ACHN (cell line): ENCODE measurements around the gene OR7C1.
"Not testable (repeated sequence)": the region's sequence is repeated elsewhere in the genome, so short reads cannot be mapped to it uniquely, and the experiment has no call there.

Experiments
- DNase-seq: peaks from one replicate; pipeline ENCODE4 v3.0.0-alpha.2; 2015
- in situ Hi-C: cut with HindIII; loops from 2 replicates; pipeline ENCODE4 v1.10.0; 2017; ENCODE audit warnings: low sequenced_read_pairs, low pct_ligation_motif_present, low pct_unique_long_range_greater_than_20kb

Gene OR7C1

DNA sequence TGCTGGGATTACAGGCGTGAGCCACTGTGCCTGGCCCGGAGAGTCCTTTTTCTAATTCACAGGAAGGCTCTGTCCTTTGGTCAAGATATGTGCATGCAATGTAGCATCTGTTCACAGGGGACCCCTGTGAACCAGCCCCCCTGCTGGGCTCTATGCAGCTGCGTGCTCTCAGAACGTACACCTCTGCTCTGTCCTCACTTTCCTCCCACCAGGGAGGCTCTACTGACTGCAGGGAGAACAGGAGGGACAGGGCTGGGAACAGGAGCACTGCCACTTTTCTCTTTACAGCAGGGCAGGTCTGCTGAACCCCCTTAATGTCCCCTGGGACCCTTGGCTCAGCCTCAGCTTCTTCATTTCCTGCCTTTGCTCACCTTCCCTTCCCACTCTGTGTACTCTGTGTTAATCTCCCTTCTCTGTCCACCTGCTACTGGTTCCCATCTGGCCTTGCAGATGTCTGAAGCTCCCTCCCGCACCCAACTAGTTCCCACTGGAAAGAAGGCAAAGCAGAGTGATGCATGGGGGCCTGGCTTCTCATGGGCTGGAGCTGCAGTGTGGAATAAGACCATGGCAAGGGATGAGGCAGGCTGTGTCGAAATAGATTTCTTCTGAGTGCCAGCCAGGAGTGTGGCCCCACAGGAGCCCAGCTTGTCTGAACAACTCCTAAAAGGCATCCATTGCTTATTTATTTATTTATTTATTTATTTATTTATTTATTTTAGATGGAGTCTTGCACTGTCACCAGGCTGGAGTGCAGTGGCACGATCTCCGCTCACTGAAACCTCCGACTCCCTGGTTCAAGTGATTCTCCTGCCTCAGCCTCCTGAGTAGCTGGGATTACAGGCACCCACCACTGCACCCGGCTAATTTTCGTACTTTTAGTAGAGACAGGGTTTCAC, 63.8 kb downstream of the OR7C1 start:
- DNase-seq = no peak
- in situ Hi-C loops = no loop called here

DNA sequence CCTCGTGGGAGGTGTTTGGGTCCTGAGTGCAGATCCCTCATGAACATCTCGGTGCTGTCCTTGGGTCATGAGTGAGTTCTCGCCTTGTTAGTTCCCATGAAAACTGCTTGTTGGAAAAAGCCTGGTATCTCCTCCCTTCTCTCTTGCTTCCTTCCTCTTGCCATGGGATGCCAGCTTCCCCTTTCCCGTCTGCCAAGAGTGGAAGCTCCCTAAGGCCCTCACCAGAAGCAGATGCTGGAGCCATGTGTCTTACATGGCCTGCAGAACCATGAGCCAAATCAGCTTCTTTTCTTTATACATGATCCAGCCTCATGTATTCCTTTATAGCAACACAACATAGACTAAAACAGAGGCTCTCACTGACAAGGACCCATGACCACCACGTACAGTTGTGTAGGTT, 64.8 kb downstream of the OR7C1 start:
- DNase-seq = no peak
- in situ Hi-C loops = no loop called here

GRCh38 chr19:14769201-14769600, 65.8 kb downstream of the OR7C1 start:
- in situ Hi-C loops = no loop called here
- DNase-seq = no peak

DNA sequence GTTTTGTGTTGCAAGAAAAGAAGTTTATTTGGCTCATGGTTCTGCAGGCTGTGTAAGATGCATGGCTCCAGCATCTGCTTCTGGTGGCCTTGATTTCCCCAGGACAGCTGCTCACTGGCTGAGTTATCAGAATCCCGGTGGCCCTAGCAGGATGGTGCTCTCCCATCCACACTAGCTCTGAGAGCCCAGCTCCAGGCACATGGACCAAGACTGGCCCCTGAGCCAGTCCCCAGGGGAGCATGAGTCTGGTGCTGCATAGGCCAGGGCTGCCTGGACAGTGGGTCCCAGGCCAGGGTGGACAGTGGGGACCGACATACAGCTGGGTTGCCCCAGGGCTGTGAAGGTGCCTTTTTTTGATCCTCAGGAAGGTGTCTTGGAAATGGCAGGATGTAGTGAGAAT, 67.0 kb downstream of the OR7C1 start:
- in situ Hi-C loops = no loop called here
- no peak for DNase-seq

GRCh38 chr19:14767466-14767971, 67.5 kb downstream of the OR7C1 start:
- in situ Hi-C loops = no loop called here
- DNase-seq = no peak

- in situ Hi-C loops = not testable (repeated sequence)
These were observed 69.1 kb downstream of the OR7C1 start for GRCh38 chr19:14765841-14766240.

GRCh38 chr19:14765403-14765802, 69.6 kb downstream of the OR7C1 start:
- in situ Hi-C loops, DNase-seq: not testable (repeated sequence)

More at GRCh38 chr19:14765841-14766240, 69.1 kb downstream of the OR7C1 start:
- not testable (repeated sequence) for DNase-seq

DNA sequence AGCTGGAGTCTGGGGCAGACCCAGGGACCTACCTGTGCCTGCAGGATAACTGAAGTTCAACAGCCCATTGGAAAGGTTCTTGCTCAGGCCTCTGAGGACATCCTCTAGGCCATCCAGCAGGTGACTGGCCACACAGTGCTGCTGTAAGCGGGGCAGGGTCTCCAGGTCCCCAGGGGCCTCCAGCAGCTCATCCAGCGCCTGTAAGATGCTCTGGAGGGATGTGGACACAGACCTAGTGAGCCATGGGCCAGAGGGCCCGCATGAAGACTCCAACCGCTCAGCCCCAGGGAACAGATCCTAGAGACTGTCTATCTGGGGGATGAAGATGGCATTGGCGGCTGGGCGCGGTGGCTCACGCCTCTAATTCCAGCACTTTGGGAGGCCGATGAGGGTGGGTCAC, 70.6 kb downstream of the OR7C1 start:
- in situ Hi-C loops = no loop called here
- DNase-seq = no peak

- in situ Hi-C loops = no loop called here
- DNase-seq = no peak
These were observed 71.4 kb downstream of the OR7C1 start for GRCh38 chr19:14763497-14764145.

GRCh38 chr19:14762111-14762510, 72.9 kb downstream of the OR7C1 start:
- DNase-seq = no peak
- in situ Hi-C loops = no loop called here

DNA sequence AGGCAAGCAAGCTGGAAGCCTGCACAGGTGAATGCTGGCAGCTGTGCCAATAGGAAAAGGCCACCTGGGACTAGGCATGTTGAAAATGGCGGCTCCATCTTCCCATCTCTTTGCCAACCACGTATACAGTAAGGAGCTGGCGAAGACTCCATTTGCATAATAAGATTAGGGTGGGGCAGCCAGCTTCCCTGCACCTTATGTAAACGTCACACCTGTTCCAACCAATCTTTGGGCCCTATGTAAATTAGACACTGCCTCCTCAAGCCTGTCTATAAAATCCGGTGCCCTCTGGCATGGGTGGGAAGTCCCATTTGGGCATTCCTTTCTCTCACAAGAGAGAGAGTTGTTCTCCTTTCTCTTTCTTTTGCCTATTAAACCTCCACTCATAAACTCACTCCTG, 73.4 kb downstream of the OR7C1 start:
- in situ Hi-C loops = no loop called here
- DNase-seq = no peak

DNA sequence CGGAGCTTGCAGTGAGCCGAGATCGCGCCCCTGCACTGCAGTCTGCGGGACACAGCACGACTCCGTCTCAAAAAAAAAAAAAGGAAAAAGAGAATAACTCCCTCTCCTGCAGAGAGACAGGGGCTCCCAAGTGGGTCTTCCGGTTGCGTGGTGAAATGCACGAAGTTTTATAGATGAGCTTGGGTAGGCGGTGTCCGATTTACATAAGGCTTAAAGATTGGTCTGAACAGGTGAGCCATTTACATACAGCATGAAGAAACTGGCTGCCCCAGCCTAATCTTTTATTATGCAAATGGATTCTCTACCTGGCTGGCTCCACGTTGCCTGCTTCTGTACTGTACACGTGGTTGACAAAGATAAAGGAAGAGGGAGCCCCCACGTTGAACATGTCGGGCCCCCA, 76.2 kb downstream of the OR7C1 start:
- DNase-seq = no peak
- in situ Hi-C loops = no loop called here

- in situ Hi-C loops = no loop called here
These were observed 86.4 kb downstream of the OR7C1 start for GRCh38 chr19:14748601-14749000.

More at GRCh38 chr19:14748601-14749000, 86.4 kb downstream of the OR7C1 start:
- no peak for DNase-seq
